ENCODE results near the gene HIVEP2.

The HIVEP2 gene

GRCh38 chr6:142886431-142887170 lies 58.4 kb downstream of the HIVEP2 start:
- DNase-seq, result peak; percentile 23 to 79

DNA sequence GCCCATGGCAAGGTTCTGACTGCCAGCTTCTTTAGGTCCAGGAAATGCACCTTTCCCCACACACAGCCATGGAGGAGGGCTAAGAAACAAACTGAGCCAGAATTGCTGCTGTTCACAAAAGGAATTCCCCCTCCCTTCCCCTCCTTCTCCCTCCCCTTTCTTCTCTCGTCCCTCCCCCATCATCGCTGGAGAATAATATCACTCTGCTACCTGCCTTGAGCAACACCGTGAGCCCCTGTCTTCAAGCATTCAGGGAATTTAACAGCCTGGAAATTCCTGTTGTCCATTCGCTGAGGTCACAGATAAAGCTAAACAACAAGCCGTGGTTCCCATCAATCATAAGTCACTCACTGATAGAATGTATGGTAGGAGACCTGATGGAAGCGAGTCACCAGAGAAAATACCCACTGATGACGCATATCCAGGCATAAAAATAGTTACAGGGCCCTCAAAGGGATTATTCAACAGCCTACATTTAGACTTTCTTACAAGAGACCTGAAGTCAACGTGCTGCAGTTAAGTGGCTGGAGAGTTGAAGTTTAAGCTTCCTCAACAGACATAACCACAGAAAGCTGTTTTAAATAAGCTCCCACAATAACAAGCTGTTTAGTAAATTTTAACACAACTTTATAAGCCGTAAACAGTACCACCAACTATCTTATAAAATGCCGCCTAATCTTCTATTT lies 59.7 kb downstream of the HIVEP2 start:
- DNase-seq, result peak; percentile 80 to 89

DNA sequence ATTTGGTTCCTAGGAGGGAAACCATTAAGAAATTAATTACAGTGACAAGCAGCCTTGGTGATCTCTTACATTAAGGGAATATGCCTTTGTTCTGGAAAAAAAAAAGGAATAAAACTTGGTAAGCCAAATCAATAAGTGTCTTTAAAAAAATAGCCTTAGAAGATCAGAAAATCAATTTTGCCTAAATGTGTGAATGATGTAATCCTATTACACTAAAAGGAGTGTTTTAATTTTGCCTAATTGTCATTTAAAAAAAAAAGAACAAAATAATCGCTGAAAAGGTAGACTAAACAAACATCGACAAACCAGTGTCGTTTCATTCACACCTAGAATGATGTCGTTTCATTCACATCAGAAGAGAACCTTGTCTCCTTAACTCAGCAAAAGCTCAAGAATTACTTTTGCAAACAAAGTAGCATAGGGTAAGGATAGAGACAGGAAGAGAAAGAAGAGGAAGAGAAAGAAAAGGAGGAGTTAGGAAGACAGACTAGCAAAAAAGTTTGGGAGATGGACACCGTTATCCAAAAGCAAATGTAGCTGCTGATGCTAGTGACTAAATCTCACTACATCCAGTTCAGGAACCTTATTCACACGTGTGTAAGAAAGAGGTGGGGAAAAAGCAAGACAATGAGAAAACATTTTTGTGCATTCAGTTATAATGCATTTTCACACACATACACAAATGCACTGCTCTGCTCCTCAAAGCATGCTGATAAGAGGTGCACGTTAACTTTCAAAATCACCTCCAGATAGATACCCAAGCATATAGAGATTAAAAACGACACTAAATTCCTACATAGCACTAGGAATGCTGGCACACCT lies 60.6 kb downstream of the HIVEP2 start:
- DNase-seq, result no peak

DNA sequence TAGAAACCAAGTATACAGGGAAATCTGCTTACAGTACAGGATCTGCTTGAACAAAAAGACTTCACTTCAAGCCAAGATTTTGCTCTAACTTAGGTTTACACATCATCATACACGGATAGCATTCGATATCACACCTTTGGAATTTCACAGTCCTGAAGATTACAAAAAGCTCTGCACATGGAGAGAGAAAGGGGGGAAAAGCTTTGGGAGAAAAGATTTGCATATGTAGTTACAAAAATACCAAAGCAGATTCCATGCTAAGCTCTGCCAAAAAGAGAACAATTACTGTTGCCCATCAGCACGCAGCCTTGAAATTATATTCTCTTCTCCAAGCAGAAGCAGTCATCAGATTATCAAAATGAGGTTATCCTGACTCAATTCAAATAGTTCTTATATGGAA lies 62.0 kb downstream of the HIVEP2 start:
- no peak for DNase-seq

DNA sequence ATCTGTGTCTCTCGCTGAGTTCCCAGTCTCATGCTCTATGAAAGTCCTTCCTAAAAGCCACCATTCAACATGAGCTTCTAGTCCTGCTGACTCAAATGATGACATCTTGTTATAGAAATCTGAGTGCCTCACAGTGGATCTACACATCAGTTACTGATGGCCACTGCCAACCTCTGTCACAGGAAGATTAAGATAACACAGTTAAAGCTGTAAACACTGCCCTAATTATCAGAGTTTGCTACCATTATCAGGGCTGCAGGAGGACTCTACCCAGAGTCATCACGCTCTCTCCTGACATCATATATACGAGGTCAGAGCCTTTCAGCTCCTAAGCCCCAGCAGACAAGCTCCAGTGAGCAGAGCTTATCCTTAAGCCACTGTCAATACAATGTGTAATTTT lies 63.2 kb downstream of the HIVEP2 start:
- DNase-seq, result no peak

GRCh38 chr6:142881290-142881689 lies 63.7 kb downstream of the HIVEP2 start:
- DNase-seq, result no peak

GRCh38 chr6:142880201-142880600 lies 64.8 kb downstream of the HIVEP2 start:
- no peak for DNase-seq

DNA sequence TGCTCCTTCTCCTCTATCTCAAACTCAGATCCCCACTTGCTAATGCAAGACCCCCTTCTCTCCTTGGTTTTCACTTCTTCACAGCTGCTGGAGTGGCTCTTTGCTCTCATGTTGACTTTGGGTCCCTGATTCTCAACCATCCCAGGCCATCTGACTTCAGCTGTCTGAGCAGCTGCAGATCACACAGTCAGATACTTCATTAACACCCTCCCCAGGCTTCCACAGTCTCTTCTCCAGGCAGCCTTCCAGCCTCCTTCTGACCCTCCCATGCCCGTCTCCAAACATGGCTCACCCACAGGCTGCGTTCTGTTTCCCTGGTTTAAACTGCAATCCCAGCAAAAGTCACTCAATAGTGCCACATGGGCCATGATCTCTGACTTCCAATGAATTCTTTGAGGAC lies 65.4 kb downstream of the HIVEP2 start:
- no peak for DNase-seq

DNA sequence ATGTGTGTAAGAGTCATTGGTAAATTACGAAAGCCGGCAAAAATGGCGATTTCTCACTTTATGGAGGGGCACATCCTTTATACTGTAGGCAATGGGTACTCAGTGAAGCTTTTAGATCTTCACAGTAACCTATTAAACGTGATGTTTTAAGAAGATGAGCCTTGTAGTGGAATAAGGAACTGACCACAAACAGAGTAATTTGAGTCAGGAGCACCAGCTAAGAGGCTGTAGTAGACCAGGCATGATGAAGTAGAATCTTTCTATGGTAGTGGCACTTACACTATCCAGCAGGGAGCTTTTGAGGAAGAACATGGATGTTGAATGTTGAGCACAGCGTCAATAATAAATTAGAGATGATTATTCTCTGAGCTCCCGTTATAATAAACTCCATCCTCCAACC lies 65.9 kb downstream of the HIVEP2 start:
- DNase-seq, result no peak

DNA sequence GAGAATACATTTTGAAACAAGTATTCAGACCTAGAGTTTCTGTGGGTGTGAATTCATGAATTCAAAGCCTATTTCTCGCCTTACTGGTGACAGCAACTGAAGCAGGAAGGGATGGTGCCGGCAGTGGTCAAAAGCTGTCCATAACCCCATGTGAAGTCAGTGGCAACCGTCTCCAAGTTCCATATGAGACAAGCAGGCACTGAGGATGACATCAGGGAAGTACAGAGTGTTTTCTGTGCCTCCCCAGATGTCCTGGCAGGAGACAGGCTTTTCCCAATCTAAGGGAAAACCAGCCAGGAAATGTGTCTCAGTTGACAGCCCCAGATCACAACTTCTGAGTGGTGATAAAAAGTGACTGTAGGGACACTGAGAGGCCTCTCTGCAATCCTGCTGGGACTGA lies 66.6 kb downstream of the HIVEP2 start:
- DNase-seq, result no peak

- no peak for DNase-seq
Observed at GRCh38 chr6:142874676-142875075, 70.3 kb downstream of the HIVEP2 start.

- DNase-seq, result no peak
Observed at GRCh38 chr6:142872376-142872775, 72.6 kb downstream of the HIVEP2 start.

DNA sequence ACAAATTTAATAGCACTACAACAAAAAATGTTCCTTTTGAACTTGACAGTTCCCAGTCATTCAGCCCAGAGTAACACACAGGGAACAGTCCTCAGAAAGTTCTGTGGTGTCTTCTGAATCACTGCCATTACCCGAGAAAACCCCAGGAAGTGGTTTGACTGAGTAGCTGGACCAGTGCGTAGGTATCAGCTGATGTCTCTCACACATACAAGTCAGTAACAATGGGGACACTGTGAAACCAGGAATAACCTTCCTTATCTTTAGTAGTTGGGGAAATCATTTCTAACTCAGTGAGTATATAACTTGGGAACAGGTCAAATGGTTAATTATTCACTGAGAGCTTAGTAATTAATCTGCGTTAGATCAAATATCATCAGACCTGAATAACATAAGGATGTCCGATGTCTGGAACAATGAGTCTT lies 73.1 kb downstream of the HIVEP2 start:
- peak; percentile 74 to 83 for DNase-seq

DNA sequence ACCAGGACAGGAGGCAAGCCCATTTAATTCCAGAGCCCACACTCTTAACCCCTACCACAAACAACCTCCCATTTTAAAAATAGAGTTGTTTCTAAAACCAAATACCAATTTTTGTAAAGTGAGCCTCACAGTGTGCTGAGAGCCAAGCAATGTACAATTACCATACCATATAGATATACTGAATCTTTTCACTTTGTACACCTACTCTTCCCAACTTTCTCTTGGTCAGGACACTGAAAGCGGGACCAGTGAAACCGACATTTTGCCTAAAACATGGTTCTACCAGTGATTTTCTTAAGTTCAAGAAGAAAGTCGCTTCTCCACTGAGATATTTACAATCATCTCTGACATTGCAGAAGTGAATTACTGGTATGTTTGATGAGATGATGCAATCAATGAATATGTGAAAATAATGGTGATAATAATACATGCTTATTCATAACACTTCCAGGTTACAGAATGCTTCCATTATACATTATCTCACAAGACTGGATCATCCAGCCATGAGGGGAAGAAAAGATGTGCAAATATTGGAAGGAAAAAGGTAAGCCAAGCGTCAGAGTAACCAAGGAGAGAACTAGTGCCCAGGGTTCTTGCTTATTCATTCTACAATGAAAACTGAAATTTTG lies 74.1 kb downstream of the HIVEP2 start:
- DNase-seq, result no peak

GRCh38 chr6:142868917-142869316 lies 76.1 kb downstream of the HIVEP2 start:
- no peak for DNase-seq

GRCh38 chr6:142867988-142868812 lies 76.8 kb downstream of the HIVEP2 start:
- DNase-seq, result no peak

DNA sequence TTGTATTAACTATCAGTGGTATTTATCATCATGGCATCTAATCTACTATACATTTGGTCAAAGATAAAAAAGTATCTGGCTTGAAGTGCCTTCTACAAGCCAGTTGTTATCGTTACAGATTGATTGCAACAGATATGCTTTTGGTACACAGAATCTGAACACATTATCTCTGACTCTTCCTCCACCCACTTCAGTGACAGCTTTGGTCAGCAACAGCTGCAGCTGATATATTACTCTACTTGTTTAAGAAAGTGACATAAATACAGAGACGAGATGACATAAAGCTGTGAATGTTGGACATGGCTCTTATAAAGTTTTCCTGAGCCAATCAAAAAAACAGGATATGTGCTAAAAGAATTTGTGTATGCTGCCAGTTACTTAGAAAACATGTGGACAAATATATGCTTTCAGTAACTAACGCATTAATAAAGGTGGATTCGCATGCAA lies 77.6 kb downstream of the HIVEP2 start:
- DNase-seq, result no peak

DNA sequence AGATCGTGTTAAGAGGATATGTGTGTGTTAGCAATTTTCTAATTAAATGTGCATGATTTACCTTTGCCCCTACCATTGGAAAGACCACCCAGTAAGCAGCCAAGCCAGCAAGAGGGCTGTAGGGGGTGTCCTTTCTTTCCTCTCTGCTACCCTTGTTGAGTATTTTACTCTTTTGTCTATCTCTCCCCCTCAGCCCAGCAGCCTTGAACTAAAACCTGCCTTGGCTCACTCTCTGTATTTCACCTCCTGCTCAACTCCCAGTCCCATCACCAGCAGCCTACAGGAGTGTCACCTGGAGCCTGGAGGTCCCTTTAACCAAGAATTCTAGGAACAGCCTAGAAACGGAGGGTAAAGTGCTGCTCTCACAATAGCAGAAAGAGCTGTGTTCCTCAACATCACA lies 81.0 kb downstream of the HIVEP2 start:
- DNase-seq, result no peak

- DNase-seq, result no peak
Observed at GRCh38 chr6:142861711-142862110, 83.3 kb downstream of the HIVEP2 start.

DNA sequence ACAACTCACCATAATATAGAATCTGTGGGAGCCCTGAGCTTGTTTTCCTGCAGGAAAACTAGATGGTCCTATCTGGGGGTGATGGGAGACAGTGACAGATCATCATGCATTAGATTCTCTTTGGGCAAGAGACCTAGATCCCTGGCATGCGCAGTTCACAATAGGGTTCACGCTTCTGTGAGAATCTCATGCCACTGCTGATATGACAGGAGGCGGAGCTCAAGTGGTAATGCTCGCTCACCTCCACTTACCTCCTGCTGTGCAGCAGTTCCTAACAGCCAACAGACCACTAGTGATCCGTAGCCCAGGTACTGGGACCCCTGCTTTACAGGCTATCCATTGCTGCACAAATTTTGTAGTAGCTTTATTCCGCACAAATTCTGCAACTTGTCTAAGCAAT lies 84.5 kb downstream of the HIVEP2 start:
- DNase-seq, result no peak

- peak in 1 of 2 donors; percentile 49 for DNase-seq
Observed at GRCh38 chr6:142857796-142858555, 87.0 kb downstream of the HIVEP2 start.

Data from CD4-positive, alpha-beta T cell treated with Interferon alpha-2 for 1 hour (primary cell).